GM23338 (cell line): ENCODE results near the gene NUDT21.

Experiments
- EZH2 ChIP-seq: fragments of 200-600 bp; sonication (generic); IDR thresholded peaks from one replicate; pipeline ENCODE4 v1.8.0; 2017; ENCODE audit warnings: antibody characterized with exemption, mild to moderate bottlenecking, low read depth; ENCODE audit not compliant: unreplicated experiment
- EZH2phosphoT487 ChIP-seq: fragments of 200-600 bp; sonication (generic); IDR thresholded peaks from one replicate; pipeline ENCODE4 v1.8.1; 2018; ENCODE audit warnings: antibody characterized with exemption; ENCODE audit not compliant: unreplicated experiment
- POLR2AphosphoS5 ChIP-seq: IDR thresholded peaks from 2 replicates; pipeline ENCODE4 v1.6.1; 2016; ENCODE audit warnings: antibody characterized with exemption, low read depth
- STAT1 ChIP-seq: IDR thresholded peaks from one replicate; pipeline ENCODE4 v1.6.1; 2016; ENCODE audit warnings: antibody characterized with exemption; ENCODE audit not compliant: unreplicated experiment
- ZNF331 ChIP-seq: fragments of 250-450 bp; sonication (Bioruptor Pico); IDR thresholded peaks from 2 replicates; pipeline ENCODE4 v1.5.0; 2020; ENCODE audit warnings: low read depth, mild to moderate bottlenecking, moderate library complexity
- TF ChIP-seq, protein P1 (sequence below), 2 experiments: fragments of 200-600 bp in 1 of 2; sonication (generic) in 1 of 2; conservative IDR thresholded peaks; 2 replicates each; pipeline versions ENCODE4 v1.5.1 to v1.6.1; 2016 to 2017; ENCODE audit warnings: antibody characterized with exemption in 2 of 2, low read depth in 2 of 2, mild to moderate bottlenecking in 2 of 2, moderate library complexity in 1 of 2

- TF ChIP-seq, protein P1, sequence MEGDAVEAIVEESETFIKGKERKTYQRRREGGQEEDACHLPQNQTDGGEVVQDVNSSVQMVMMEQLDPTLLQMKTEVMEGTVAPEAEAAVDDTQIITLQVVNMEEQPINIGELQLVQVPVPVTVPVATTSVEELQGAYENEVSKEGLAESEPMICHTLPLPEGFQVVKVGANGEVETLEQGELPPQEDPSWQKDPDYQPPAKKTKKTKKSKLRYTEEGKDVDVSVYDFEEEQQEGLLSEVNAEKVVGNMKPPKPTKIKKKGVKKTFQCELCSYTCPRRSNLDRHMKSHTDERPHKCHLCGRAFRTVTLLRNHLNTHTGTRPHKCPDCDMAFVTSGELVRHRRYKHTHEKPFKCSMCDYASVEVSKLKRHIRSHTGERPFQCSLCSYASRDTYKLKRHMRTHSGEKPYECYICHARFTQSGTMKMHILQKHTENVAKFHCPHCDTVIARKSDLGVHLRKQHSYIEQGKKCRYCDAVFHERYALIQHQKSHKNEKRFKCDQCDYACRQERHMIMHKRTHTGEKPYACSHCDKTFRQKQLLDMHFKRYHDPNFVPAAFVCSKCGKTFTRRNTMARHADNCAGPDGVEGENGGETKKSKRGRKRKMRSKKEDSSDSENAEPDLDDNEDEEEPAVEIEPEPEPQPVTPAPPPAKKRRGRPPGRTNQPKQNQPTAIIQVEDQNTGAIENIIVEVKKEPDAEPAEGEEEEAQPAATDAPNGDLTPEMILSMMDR (conservative IDR thresholded peaks at IDR 0.05; ENCODE audit: low read depth in 2 of 2): no peak
- TF ChIP-seq EZH2 (no peak), STAT1 (no peak), EZH2phosphoT487 (no peak), POLR2AphosphoS5 (no peak), ZNF331 (CRISPR knock-in tag) (no peak)
Measured at GRCh38 chr16:56447286-56447685, 3.8 kb downstream of the NUDT21 start.
